Mucosa of descending colon (tissue), 3 donors: Measurements from ENCODE around the gene RIN3. TPM values are rescaled to one million over a fixed set of nuclear protein-coding genes. Genes with fewer than 3 reads are reported as not detected.

Source experiments
- ATAC-seq: fragments of 200-7000 bp; cut with Tn5 transposase; one replicate; pipeline ENCODE4 v1.9.1; 2020; ENCODE audit warnings: mild to moderate bottlenecking, moderate library complexity
- DNase-seq, 3 donors: peaks; one replicate each; pipeline ENCODE4 v3.0.0-alpha.2; 2020
- H3K36me3 ChIP-seq: fragments of 200-600 bp; one replicate; pipeline ENCODE4 v1.8.0; 2021; ENCODE audit warnings: low read depth, mild to moderate bottlenecking
- H3K4me1 ChIP-seq: fragments of 200-600 bp; one replicate; pipeline ENCODE4 v1.8.0; 2021; ENCODE audit warnings: low read depth, mild to moderate bottlenecking
- H3K4me3 ChIP-seq: fragments of 200-600 bp; one replicate; pipeline ENCODE4 v1.8.0; 2021; ENCODE audit warnings: mild to moderate bottlenecking
- H3K9me3 ChIP-seq: fragments of 200-600 bp; one replicate; pipeline ENCODE4 v1.8.0; 2021; ENCODE audit warnings: mild to moderate bottlenecking
- intact Hi-C, 2 donors: fragments of 100-400 bp; cut with DNase I in 1 of 2; cut with micrococcal nuclease in 1 of 2; formaldehyde crosslinking; loops; one replicate each; pipeline versions ENCODE4 v1.11.0 to v1.11.1; 2022; cut with DNase I, micrococcal nuclease
- total RNA-seq, 3 donors: library from RNA; stranded (reverse); fragmentation: NEBNext Ultra II Directional in 2 of 3; extraction: Animal tissue kit (Norgen Biotek cat#: 25700) in 2 of 3; gene quantifications; one replicate each; pipeline versions ENCODE4 v1.2.1 to v1.2.4, GENCODE V29; 2021 to 2023
- TF ChIP-seq, protein P1 (sequence below): fragments of 200-600 bp; IDR thresholded peaks from one replicate; pipeline ENCODE4 v1.8.0; 2022; ENCODE audit warnings: antibody characterized with exemption, mild to moderate bottlenecking
- donor health status: DM: no; HTN: no; CAD: no; lungs with moderate emphysema.
- donor health status: DM: no; HTN: no; CAD: no.
- donor health status: DM: no; HTN: yes; CAD: no.

The RIN3 gene
- total RNA-seq, 3 donors from 2014 or later = 26.2 to 51.0 (median 32.9) TPM

DNA sequence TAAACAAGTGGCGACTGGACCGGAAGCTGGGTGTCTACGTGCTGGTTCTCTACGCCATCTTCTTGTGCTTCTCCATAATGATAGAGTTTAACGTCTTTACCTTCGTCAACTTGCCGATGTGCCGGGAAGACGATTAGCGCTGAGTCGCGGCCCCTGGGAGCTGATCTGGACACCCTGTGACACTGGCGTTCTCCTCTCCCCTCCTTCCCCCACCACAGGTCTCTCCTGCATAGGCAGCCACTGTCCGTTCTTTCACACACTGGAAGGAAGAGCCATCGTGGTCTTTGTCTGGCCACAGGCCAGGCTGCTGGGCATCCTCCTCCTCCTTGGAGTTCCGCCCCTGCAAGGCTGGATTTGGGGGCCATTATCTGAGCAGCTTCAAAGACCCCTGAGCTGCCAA, 20.1 kb upstream of the RIN3 start:
- Histone ChIP-seq H3K9me3 (no peaks in the 10 kb centered on the region), H3K4me3 (no peak overlapping the region), H3K4me1 (no peaks in the 10 kb centered on the region), H3K36me3 (no peaks in the 10 kb centered on the region)
- intact Hi-C loops = no loop called here
- DNase-seq (no peak), ATAC-seq (no peak)
- TF ChIP-seq, protein P1, sequence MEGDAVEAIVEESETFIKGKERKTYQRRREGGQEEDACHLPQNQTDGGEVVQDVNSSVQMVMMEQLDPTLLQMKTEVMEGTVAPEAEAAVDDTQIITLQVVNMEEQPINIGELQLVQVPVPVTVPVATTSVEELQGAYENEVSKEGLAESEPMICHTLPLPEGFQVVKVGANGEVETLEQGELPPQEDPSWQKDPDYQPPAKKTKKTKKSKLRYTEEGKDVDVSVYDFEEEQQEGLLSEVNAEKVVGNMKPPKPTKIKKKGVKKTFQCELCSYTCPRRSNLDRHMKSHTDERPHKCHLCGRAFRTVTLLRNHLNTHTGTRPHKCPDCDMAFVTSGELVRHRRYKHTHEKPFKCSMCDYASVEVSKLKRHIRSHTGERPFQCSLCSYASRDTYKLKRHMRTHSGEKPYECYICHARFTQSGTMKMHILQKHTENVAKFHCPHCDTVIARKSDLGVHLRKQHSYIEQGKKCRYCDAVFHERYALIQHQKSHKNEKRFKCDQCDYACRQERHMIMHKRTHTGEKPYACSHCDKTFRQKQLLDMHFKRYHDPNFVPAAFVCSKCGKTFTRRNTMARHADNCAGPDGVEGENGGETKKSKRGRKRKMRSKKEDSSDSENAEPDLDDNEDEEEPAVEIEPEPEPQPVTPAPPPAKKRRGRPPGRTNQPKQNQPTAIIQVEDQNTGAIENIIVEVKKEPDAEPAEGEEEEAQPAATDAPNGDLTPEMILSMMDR = no peak

DNA sequence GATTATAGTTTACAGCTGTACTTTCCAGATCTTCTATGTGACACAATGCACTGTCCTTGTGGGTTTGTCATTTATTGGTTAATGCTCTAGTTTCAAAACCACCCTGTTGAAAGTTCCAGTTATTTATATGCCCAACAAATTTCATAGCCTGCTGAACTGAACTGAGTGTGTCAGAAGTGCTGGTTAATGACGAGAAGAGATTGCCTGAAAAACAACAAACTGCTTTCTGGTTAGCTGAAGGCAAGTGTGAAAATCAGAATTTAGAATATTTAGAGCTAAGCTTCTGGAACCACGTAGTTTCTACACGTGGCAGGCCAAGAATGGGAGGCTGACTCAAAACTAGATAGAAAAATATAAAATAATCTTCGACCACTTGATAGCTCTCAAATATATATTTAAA, 19.1 kb upstream of the RIN3 start:
- intact Hi-C loops = no loop called here
- TF ChIP-seq, protein P1 = no peak

DNA sequence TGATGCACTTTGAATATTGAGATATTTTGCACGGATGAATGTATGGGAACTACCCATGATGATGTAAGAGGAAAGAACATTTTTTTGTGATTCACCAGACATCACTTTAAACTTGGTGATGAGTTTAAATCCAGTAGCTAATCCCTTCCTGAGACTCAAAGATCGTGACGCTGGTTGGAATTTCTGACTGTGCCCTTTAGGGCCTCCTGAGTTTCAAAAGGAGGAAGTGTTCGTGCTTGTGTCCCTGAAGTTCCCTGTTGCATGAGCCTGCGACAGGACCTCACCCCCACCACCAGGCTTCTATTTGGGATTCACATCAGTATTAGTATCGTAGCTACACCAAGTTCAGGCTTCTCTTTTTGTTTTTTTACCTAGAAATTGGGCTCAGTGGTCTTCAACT, 18.6 kb upstream of the RIN3 start:
- TF ChIP-seq, protein P1 = no peak
- H3K4me3 ChIP-seq = no peak overlapping the region
- no peaks in the 10 kb centered on the region for H3K4me1 ChIP-seq
- intact Hi-C loops = no loop called here
- no peaks in the 10 kb centered on the region for H3K9me3 ChIP-seq
- peak in 1 of 3 donors; percentile 2 for DNase-seq
- ATAC-seq = peak; percentile 31
- no peaks in the 10 kb centered on the region for H3K36me3 ChIP-seq

More for the DNA sequence above, 19.1 kb upstream of the RIN3 start:
- no peaks in the 10 kb centered on the region for H3K36me3 ChIP-seq
- no peaks in the 10 kb centered on the region for H3K9me3 ChIP-seq
- no peak overlapping the region for H3K4me3 ChIP-seq
- DNase-seq = peak in 1 of 3 donors; percentile 0
- H3K4me1 ChIP-seq = no peaks in the 10 kb centered on the region
- no peak for ATAC-seq

DNA sequence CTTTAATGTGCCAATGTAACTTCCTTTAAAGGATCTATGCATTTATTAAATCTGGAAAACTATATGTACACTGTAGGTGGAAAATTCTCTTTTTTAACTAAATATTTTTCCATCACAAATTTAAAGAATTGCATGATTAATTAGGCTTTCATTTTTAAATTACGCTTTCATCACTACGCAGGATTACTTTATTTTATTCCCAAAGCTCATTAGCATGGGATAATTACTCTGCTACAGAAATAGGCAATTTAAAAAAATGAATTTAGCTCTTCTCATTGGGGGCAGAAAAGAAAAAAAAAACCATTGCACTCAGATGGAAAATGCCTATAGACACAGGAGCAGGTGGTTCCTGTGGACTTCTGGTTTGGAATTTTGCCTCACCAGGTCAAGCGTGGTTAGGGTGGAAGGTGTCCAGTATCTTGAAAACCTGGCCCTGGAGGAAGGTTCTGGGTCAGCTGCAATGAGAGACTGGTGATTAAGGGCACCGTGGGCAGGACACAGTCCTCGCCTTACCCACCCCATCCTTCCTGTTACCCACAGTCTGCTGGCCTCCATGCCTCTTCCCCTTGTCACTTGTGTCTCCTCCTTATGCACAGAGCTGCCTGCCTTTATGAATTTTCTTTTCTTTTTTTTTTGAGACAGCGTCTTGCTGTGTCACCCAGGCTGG, 17.3 kb upstream of the RIN3 start:
- no peak for ATAC-seq
- no peak for DNase-seq
- TF ChIP-seq, protein P1 = no peak
- intact Hi-C loops = no loop called here
- no peaks in the 10 kb centered on the region for H3K9me3 ChIP-seq
- no peaks in the 10 kb centered on the region for H3K4me1 ChIP-seq
- no peak overlapping the region for H3K4me3 ChIP-seq
- no peaks in the 10 kb centered on the region for H3K36me3 ChIP-seq

DNA sequence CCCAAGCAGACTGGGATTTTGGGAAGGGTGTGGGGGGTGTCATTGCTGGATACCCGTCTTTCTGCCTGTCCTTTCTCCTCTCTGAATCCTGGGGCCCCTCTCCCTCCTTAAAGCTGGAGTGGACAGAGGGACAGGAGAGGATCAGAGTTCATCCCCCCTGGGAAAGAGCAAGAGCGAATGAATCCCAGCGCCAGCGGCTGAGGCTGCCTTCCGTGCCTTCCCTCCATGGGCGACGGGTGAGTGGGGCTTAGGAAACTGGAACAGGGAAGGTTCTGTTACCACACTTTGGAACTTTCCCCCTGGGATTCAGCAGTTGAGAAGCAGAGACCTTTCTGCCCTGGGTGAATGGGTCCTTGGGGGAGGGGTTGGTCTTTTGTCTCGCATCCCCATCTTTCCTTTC, 16.2 kb upstream of the RIN3 start:
- Histone ChIP-seq H3K4me3 (no peak overlapping the region), H3K36me3 (no peaks in the 10 kb centered on the region), H3K4me1 (no peaks in the 10 kb centered on the region), H3K9me3 (no peaks in the 10 kb centered on the region)
- TF ChIP-seq, protein P1 = no peak
- intact Hi-C loops = no loop called here
- DNase-seq (no peak), ATAC-seq (no peak)

DNA sequence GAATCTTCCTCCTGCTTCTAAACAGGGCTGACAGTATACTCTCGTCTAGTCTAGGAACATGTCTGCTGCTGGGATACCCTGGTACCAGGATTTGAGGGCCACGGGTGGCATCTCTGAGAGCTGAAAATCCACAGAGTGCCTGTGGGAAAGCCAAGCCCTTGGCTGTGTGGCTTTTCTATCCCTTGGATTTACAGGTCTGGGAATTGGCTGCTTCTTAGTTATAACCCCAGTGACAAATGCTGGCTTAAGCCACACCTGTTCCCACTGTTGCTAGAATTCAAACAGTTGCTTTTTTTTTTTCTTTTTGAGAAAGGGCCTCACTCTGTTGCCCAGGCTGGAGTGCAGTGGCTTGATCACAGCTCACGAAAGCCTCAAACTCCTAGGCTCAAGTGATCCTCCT, 14.3 kb upstream of the RIN3 start:
- Histone ChIP-seq H3K4me1 (no peaks in the 10 kb centered on the region), H3K9me3 (no peaks in the 10 kb centered on the region), H3K36me3 (no peaks in the 10 kb centered on the region), H3K4me3 (no peak overlapping the region)
- DNase-seq (no peak), ATAC-seq (no peak)
- intact Hi-C loops = no loop called here
- TF ChIP-seq, protein P1 = no peak
